C4-2B (cell line): Measurements from ENCODE around the gene EPHA1.
A peak's percentile ranks its signal among the peaks of the same experiment; 100 is the strongest.
"Not testable (repeated sequence)": the region's sequence is repeated elsewhere in the genome, so short reads cannot be mapped to it uniquely, and the experiment has no call there.

Source experiments
- H3K27ac ChIP-seq: fragments of 450-650 bp; 2 replicates; pipeline ENCODE4 v1.5.1; 2017
- ZFX ChIP-seq: fragments of 450-650 bp; IDR thresholded peaks from 2 replicates; pipeline ENCODE4 v1.6.1; 2017
- TF ChIP-seq, protein P1 (sequence below): fragments of 450-650 bp; conservative IDR thresholded peaks from 2 replicates; pipeline ENCODE4 v1.5.1; 2017; ENCODE audit warnings: mild to moderate bottlenecking

EPHA1 gene

DNA sequence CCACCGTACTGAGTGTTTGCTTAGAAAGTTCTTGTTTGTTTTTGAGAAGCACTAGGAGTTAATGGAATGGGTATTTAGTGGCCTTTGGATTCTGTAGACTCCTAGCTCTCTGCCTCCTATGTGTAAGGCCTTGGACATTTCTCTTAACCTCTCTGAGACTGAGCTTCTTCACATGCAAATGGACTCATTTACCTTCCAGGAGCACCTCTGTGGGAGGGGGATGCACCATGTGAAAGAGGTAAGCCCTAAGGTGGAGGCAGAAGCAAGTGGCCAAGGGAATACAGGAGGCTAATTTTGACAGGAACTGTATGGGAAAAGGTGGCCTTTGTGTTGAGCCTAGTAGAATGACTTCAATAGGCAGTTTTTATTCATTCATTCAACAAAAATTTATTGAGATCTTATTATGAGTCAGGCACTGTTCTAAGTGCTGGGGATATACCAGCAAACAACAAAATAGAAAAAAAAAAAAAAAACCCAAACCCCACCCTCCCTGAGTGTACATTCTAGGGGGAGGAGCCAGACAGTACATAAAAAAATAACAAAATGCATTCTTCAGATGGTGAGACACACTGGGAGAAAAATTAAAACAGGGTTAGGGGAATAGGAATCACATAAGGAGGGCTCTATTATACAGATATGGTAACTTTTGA, 9.2 kb upstream of the EPHA1 start:
- H3K27ac ChIP-seq: no peak overlapping the region
- TF ChIP-seq, protein P1, sequence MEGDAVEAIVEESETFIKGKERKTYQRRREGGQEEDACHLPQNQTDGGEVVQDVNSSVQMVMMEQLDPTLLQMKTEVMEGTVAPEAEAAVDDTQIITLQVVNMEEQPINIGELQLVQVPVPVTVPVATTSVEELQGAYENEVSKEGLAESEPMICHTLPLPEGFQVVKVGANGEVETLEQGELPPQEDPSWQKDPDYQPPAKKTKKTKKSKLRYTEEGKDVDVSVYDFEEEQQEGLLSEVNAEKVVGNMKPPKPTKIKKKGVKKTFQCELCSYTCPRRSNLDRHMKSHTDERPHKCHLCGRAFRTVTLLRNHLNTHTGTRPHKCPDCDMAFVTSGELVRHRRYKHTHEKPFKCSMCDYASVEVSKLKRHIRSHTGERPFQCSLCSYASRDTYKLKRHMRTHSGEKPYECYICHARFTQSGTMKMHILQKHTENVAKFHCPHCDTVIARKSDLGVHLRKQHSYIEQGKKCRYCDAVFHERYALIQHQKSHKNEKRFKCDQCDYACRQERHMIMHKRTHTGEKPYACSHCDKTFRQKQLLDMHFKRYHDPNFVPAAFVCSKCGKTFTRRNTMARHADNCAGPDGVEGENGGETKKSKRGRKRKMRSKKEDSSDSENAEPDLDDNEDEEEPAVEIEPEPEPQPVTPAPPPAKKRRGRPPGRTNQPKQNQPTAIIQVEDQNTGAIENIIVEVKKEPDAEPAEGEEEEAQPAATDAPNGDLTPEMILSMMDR: no peak
- no peak for TF ChIP-seq ZFX

DNA sequence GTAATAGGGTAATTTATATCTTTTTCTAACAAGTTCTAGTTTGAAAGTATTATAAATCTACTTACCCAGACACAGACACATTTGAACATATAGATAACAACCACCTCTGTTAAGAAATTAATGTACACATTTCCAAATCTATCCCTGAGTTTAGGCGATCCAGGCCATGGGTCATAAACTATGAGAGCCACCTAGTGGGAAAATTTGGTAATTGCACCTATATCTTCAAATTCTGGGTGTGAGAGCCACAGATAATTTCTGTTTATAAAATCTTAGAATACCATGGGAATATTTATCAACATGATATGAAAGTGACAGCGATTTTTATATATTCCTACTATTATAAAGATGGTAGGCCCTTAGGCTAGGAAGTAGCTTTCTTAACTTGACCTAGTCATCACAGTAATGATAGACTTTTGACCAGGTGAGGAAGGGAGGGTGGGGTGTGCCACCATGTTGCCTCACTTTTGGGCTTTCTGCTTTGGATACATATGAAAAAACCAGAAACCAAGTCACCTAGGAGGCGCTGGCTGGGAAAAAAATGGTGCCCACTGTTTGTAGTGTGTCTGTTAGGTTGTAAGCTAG, 8.0 kb upstream of the EPHA1 start:
- TF ChIP-seq, protein P1: peak; percentile 95
- TF ChIP-seq ZFX: no peak
- H3K27ac ChIP-seq: no peak overlapping the region

DNA sequence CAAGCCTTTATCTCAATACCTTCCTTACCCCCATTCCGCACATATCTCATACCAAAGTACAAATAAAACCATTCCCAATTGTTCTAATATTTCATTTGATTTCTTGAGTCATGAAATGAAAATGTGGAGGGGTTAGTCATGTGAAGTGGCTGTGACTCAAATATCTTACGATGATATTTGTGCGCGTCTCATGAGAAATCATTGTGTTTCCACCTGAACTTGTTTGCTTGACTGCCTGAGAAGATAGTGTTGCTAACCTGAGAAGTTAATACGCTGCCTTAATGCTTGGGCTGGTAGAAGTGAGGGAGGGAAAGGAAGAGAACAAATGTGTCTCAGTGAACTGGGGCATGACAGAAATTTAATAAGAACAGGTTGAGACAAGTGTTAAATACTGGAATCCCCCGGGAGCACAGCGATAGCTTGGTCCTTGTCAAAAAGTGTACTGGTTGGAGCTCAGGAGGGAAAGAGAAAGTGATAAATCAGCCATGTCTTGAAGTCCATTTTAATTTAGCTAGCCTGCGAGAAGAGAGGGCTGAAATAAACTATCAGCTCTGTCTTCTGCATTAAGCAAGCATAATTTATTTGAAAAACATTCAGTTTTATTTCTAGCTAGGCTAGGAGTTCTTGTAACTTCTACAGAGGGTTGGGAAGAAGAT, 7.2 kb upstream of the EPHA1 start:
- no peak for TF ChIP-seq ZFX
- TF ChIP-seq, protein P1: no peak
- no peak overlapping the region for H3K27ac ChIP-seq

DNA sequence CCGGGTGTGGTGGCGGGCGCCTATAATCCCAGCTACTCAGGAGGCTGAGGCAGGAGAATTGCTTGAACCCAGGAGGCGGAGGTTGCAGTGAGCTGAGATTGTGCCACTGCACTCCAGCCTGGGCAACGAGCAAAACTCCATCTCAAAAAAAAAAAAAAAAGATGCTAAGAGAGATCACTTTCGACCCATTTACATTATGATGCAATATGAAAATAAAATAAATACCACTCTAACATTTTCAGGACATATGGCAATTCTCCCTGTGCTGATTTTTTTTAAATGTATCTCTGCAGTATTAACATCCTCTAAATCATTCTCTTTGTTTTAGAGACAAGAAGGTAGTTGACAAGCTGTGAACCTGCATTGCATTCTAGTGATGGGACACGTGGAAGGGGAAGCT, 6.6 kb upstream of the EPHA1 start:
- H3K27ac ChIP-seq: not testable (repeated sequence)

DNA sequence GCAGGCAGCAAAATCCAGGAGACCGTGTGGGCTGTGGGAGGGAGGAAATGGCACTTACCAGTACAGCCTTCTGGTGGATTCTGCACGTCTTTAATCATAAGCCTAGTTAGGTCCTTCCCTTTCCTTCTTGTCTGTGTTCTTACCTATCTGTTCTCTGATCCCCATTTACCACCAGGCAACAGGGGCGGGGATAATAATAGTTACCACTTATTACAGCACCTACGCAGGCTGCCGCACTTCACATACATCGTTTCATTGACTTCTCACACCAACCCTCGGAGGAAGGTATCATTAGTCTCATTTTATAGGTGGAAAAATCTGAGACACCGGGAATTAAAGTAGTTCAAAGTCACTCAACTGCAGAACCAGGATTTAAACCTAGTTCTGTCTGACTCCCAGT, 4.5 kb upstream of the EPHA1 start:
- no peak overlapping the region for H3K27ac ChIP-seq
- TF ChIP-seq, protein P1: no peak
- TF ChIP-seq ZFX: no peak

DNA sequence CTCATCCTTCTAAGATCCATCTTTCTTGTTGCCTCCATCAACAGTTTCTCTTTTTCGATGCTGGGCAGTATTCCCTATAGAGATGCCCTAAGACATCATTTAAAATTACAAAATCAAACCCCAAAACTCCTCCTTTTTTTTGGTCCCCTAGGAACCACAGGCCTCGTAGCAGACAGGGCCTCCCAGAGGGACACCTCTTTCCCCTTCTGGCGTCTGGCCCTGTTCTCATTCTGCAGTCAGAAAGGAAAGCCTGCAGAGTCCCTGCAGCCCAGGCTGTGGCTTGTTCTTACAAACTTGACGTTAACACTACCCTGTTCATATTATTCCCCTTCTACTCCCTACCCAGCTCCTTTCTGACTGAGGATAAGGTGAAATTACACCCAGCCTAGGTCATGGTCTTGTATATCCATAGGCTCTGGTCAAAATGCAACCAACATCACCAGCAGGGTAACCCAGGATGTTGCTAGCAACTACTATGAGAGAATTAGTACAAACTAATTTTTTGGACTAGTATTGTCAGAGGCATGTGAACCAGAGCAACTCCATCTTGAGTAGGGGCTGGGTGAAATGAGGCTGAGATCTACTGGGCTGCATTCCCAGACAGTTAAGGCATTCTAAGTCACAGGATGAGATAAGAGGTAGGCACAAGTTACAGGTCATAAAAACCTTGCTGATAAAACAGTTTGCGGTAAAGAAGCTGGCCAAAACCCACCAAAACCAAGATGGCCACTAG, 3.5 kb upstream of the EPHA1 start:
- TF ChIP-seq ZFX: no peak
- TF ChIP-seq, protein P1: no peak

DNA sequence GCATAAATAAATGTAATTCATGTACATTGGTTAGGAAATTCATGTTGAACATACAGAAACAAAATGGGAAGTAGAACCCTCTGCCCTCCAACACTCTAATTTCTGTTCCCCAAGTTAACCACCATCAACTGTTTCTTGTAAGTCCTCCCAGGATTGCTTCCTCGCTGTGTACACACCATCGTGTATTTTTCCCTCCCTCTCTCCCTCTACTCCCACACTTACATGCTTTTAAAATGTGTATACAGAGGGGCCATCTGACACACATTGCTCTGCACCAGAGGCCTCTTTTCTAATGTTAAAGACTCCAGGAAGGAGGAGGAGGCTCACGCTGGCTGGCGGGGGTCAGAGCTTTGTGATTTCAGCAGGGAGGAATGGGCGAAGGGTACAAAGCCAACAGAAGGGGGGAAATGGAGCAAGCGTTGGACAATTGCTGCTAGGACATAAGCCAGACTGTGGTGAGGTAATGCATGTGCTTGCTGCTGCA, 1.9 kb upstream of the EPHA1 start:
- TF ChIP-seq, protein P1: no peak
- H3K27ac ChIP-seq: no peak overlapping the region

More for the DNA sequence above, 3.5 kb upstream of the EPHA1 start:
- H3K27ac ChIP-seq: no peak overlapping the region
